ENCODE data around the gene ARMC6. TPM values are rescaled to one million over a fixed set of nuclear protein-coding genes. Genes with fewer than 3 reads are reported as not detected.

ARMC6 gene
- polyA plus RNA-seq, 2 donors, result 18.2 to 22.1 TPM

- Histone ChIP-seq H3K27ac (ENCODE audit: low read depth in 2 of 2, low read length in 1 of 2) (no peak overlapping the region), H3K4me3 (ENCODE audit: low read depth in 1 of 2, low read length in 2 of 2) (no peak overlapping the region), H3K27me3 (ENCODE audit: control insufficient read depth in 1 of 2, insufficient read depth in 2 of 2, low read length in 2 of 2) (no peaks in the 10 kb centered on the region), H3K36me3 (ENCODE audit: control insufficient read depth in 2 of 2, insufficient read depth in 2 of 2, low read length in 1 of 2) (peaks cover 9 to 35% of the 10 kb centered on the region in 2 donors), H3K9me3 (ENCODE audit: control insufficient read depth in 2 of 2, insufficient read depth in 1 of 2, low read depth in 1 of 2, low read length in 1 of 2) (no peaks in the 10 kb centered on the region), H3K4me1 (ENCODE audit: control insufficient read depth in 2 of 2, insufficient read depth in 2 of 2, low read length in 1 of 2) (no peaks in the 10 kb centered on the region)
- 54 to 72% methylated on average over 2 of the region's 2 CpGs for WGBS, 2 donors
These were observed 17.3 kb downstream of the ARMC6 start for GRCh38 chr19:19050731-19051130.

DNA sequence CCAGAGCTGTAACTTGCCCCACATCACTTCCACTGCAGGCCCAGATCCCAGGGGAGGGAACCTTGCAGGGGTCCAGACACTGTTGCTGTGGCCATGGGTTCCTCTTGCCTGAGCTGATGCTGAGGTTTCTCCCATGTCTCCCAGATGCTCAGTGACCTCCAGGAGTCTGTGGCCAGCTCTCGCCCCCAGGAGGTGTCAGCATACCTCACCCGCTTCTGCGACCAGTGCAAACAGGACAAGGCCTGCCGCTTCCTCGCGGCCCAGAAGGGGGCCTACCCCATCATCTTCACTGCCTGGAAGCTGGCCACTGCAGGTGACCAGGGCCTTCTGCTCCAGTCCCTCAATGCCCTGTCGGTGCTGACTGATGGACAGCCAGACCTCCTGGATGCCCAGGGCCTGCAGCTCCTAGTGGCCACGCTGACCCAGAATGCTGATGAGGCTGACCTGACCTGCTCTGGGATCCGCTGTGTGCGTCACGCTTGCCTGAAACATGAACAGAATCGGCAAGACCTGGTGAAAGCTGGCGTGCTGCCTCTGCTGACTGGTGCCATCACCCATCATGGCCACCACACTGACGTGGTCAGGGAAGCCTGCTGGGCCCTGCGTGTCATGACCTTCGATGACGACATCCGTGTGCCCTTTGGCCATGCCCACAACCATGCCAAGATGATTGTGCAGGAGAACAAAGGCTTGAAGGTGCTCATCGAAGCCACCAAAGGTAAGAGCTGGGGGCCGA, 18.2 kb downstream of the ARMC6 start:
- peaks cover 9 to 39% of the 10 kb centered on the region in 2 donors for H3K36me3 ChIP-seq (ENCODE audit: control insufficient read depth in 2 of 2, insufficient read depth in 2 of 2, low read length in 1 of 2)
- H3K4me1 ChIP-seq (ENCODE audit: control insufficient read depth in 2 of 2, insufficient read depth in 2 of 2, low read length in 1 of 2), result no peaks in the 10 kb centered on the region
- no peak overlapping the region for H3K4me3 ChIP-seq (ENCODE audit: low read depth in 1 of 2, low read length in 2 of 2)
- H3K27me3 ChIP-seq (ENCODE audit: control insufficient read depth in 1 of 2, insufficient read depth in 2 of 2, low read length in 2 of 2), result no peaks in the 10 kb centered on the region
- no peak overlapping the region for H3K27ac ChIP-seq (ENCODE audit: low read depth in 2 of 2, low read length in 1 of 2)
- no peaks in the 10 kb centered on the region for H3K9me3 ChIP-seq (ENCODE audit: control insufficient read depth in 2 of 2, insufficient read depth in 1 of 2, low read depth in 1 of 2, low read length in 1 of 2)
- WGBS, 2 donors, result 92 to 93% methylated on average over 20 of the region's 20 CpGs

DNA sequence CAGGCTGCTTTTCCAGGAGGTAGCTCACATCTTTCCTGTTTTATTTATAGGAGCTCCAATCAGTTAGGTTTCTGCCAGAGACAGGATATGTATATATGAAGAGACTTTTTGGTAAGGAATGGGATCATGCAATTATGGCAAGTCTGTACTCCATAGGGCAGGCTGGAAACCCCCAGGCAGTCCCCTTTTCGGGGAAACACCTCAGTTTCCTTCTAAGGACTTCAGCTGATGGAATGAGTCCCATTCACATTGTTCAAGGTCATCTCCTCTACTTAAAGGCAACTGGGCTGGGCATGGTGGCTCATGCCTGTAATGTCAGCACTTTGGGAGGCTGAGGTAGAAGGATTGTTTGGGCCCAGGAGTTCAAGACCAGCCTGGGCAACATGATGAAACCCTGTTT, 19.5 kb downstream of the ARMC6 start:
- no peaks in the 10 kb centered on the region for H3K9me3 ChIP-seq (ENCODE audit: control insufficient read depth in 2 of 2, insufficient read depth in 1 of 2, low read depth in 1 of 2, low read length in 1 of 2)
- H3K36me3 ChIP-seq (ENCODE audit: control insufficient read depth in 2 of 2, insufficient read depth in 2 of 2, low read length in 1 of 2), result peaks cover 15 to 52% of the 10 kb centered on the region in 2 donors
- H3K27me3 ChIP-seq (ENCODE audit: control insufficient read depth in 1 of 2, insufficient read depth in 2 of 2, low read length in 2 of 2), result no peaks in the 10 kb centered on the region
- H3K4me1 ChIP-seq (ENCODE audit: control insufficient read depth in 2 of 2, insufficient read depth in 2 of 2, low read length in 1 of 2), result no peaks in the 10 kb centered on the region
- H3K27ac ChIP-seq (ENCODE audit: low read depth in 2 of 2, low read length in 1 of 2), result no peak overlapping the region
- H3K4me3 ChIP-seq (ENCODE audit: low read depth in 1 of 2, low read length in 2 of 2), result no peak overlapping the region
- WGBS, 2 donors, result 64 to 81% methylated on average over 1 of the region's 1 CpG

- H3K36me3 ChIP-seq (ENCODE audit: control insufficient read depth in 2 of 2, insufficient read depth in 2 of 2, low read length in 1 of 2), result peaks cover 18 to 53% of the 10 kb centered on the region in 2 donors
These were observed 20.3 kb downstream of the ARMC6 start for GRCh38 chr19:19053508-19054314.

DNA sequence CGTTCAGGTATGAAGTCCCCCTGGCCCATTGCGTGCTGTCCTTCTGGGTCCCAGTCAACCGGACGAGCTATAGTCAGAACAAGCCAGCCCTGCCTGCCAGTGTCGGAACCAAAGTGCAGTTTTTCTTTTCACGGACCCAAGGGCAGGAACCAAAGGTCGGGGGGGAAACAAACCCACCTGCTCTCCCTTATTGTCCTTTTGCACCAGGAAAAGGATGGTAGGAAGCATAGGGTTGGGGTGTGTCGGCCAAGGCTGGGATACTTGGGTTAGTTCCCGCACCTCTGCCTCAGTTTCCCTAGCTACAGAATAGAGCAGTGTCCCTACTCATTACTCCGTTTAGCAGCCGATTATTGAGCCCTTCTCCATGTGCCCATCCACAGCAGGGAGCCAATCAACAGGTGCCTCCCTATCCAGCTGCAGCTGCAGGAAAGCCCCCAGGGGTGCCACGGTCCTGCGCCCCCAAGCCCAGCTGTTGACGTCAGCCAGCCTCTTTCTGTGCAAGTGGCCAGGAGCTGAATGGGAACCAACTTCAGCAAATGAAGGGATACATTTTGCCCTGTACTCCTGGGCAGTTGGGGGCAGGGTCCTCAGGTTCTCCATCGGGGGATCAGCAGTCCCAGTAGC, 21.0 kb downstream of the ARMC6 start:
- H3K27ac ChIP-seq (ENCODE audit: low read depth in 2 of 2, low read length in 1 of 2), result no peak overlapping the region
- no peak overlapping the region for H3K4me3 ChIP-seq (ENCODE audit: low read depth in 1 of 2, low read length in 2 of 2)
- no peaks in the 10 kb centered on the region for H3K9me3 ChIP-seq (ENCODE audit: control insufficient read depth in 2 of 2, insufficient read depth in 1 of 2, low read depth in 1 of 2, low read length in 1 of 2)
- H3K4me1 ChIP-seq (ENCODE audit: control insufficient read depth in 2 of 2, insufficient read depth in 2 of 2, low read length in 1 of 2), result no peaks in the 10 kb centered on the region
- WGBS, 2 donors, result 95 to 96% methylated on average over 15 of the region's 15 CpGs
- peaks cover 18 to 59% of the 10 kb centered on the region in 2 donors for H3K36me3 ChIP-seq (ENCODE audit: control insufficient read depth in 2 of 2, insufficient read depth in 2 of 2, low read length in 1 of 2)
- H3K27me3 ChIP-seq (ENCODE audit: control insufficient read depth in 1 of 2, insufficient read depth in 2 of 2, low read length in 2 of 2), result no peaks in the 10 kb centered on the region

More at GRCh38 chr19:19053508-19054314, 20.3 kb downstream of the ARMC6 start:
- Histone ChIP-seq H3K27ac (ENCODE audit: low read depth in 2 of 2, low read length in 1 of 2) (no peak overlapping the region), H3K4me1 (ENCODE audit: control insufficient read depth in 2 of 2, insufficient read depth in 2 of 2, low read length in 1 of 2) (no peaks in the 10 kb centered on the region), H3K9me3 (ENCODE audit: control insufficient read depth in 2 of 2, insufficient read depth in 1 of 2, low read depth in 1 of 2, low read length in 1 of 2) (no peaks in the 10 kb centered on the region), H3K27me3 (ENCODE audit: control insufficient read depth in 1 of 2, insufficient read depth in 2 of 2, low read length in 2 of 2) (no peaks in the 10 kb centered on the region), H3K4me3 (ENCODE audit: low read depth in 1 of 2, low read length in 2 of 2) (no peak overlapping the region)
- 88 to 90% methylated on average over 21 to 25 of the region's 25 CpGs for WGBS, 2 donors

GRCh38 chr19:19054939-19055440, 21.6 kb downstream of the ARMC6 start:
- no peak overlapping the region for H3K4me3 ChIP-seq (ENCODE audit: low read depth in 1 of 2, low read length in 2 of 2)
- H3K4me1 ChIP-seq (ENCODE audit: control insufficient read depth in 2 of 2, insufficient read depth in 2 of 2, low read length in 1 of 2), result no peaks in the 10 kb centered on the region
- no peak overlapping the region for H3K27ac ChIP-seq (ENCODE audit: low read depth in 2 of 2, low read length in 1 of 2)
- WGBS, 2 donors, result 95% methylated on average over 19 of the region's 19 CpGs
- H3K9me3 ChIP-seq (ENCODE audit: control insufficient read depth in 2 of 2, insufficient read depth in 1 of 2, low read depth in 1 of 2, low read length in 1 of 2), result no peaks in the 10 kb centered on the region
- no peaks in the 10 kb centered on the region for H3K27me3 ChIP-seq (ENCODE audit: control insufficient read depth in 1 of 2, insufficient read depth in 2 of 2, low read length in 2 of 2)
- peaks cover 18 to 60% of the 10 kb centered on the region in 2 donors for H3K36me3 ChIP-seq (ENCODE audit: control insufficient read depth in 2 of 2, insufficient read depth in 2 of 2, low read length in 1 of 2)

DNA sequence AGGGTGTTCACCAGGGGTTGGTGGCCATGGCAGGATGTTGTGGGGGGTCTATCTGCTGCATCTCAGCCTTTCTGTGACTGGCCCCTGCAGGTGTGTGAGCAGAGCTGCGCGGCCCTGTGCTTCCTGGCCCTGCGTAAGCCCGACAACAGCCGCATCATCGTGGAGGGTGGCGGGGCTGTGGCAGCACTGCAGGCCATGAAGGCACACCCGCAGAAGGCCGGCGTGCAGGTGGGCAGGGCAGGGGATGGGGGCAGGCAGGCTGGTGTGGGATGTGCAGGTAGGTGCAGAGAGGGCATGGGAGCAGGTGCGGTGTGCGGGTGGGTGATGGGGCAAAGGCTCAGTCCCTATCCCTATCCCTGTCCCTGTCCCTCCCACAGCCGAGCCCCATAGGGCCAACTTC, 22.3 kb downstream of the ARMC6 start:
- H3K4me3 ChIP-seq (ENCODE audit: low read depth in 1 of 2, low read length in 2 of 2), result no peak overlapping the region
- 94% methylated on average over 12 to 13 of the region's 13 CpGs for WGBS, 2 donors
- no peaks in the 10 kb centered on the region for H3K27me3 ChIP-seq (ENCODE audit: control insufficient read depth in 1 of 2, insufficient read depth in 2 of 2, low read length in 2 of 2)
- H3K9me3 ChIP-seq (ENCODE audit: control insufficient read depth in 2 of 2, insufficient read depth in 1 of 2, low read depth in 1 of 2, low read length in 1 of 2), result no peaks in the 10 kb centered on the region
- H3K4me1 ChIP-seq (ENCODE audit: control insufficient read depth in 2 of 2, insufficient read depth in 2 of 2, low read length in 1 of 2), result no peaks in the 10 kb centered on the region
- no peak overlapping the region for H3K27ac ChIP-seq (ENCODE audit: low read depth in 2 of 2, low read length in 1 of 2)
- peaks cover 18 to 60% of the 10 kb centered on the region in 2 donors for H3K36me3 ChIP-seq (ENCODE audit: control insufficient read depth in 2 of 2, insufficient read depth in 2 of 2, low read length in 1 of 2)

- Histone ChIP-seq H3K27ac (ENCODE audit: low read depth in 2 of 2, low read length in 1 of 2) (no peak overlapping the region), H3K27me3 (ENCODE audit: control insufficient read depth in 1 of 2, insufficient read depth in 2 of 2, low read length in 2 of 2) (no peaks in the 10 kb centered on the region), H3K4me3 (ENCODE audit: low read depth in 1 of 2, low read length in 2 of 2) (no peak overlapping the region), H3K4me1 (ENCODE audit: control insufficient read depth in 2 of 2, insufficient read depth in 2 of 2, low read length in 1 of 2) (no peaks in the 10 kb centered on the region), H3K36me3 (ENCODE audit: control insufficient read depth in 2 of 2, insufficient read depth in 2 of 2, low read length in 1 of 2) (peaks cover 18 to 56% of the 10 kb centered on the region in 2 donors), H3K9me3 (ENCODE audit: control insufficient read depth in 2 of 2, insufficient read depth in 1 of 2, low read depth in 1 of 2, low read length in 1 of 2) (no peaks in the 10 kb centered on the region)
- 80 to 81% methylated on average over 9 of the region's 9 CpGs for WGBS, 2 donors
These were observed 23.4 kb downstream of the ARMC6 start for GRCh38 chr19:19056636-19057275.

GRCh38 chr19:19057317-19057716, 23.9 kb downstream of the ARMC6 start:
- Histone ChIP-seq H3K27me3 (ENCODE audit: control insufficient read depth in 1 of 2, insufficient read depth in 2 of 2, low read length in 2 of 2) (no peaks in the 10 kb centered on the region), H3K36me3 (ENCODE audit: control insufficient read depth in 2 of 2, insufficient read depth in 2 of 2, low read length in 1 of 2) (peaks cover 18 to 50% of the 10 kb centered on the region in 2 donors), H3K27ac (ENCODE audit: low read depth in 2 of 2, low read length in 1 of 2) (no peak overlapping the region), H3K4me1 (ENCODE audit: control insufficient read depth in 2 of 2, insufficient read depth in 2 of 2, low read length in 1 of 2) (no peaks in the 10 kb centered on the region), H3K4me3 (ENCODE audit: low read depth in 1 of 2, low read length in 2 of 2) (no peak overlapping the region), H3K9me3 (ENCODE audit: control insufficient read depth in 2 of 2, insufficient read depth in 1 of 2, low read depth in 1 of 2, low read length in 1 of 2) (no peaks in the 10 kb centered on the region)
- 90 to 92% methylated on average over 13 of the region's 13 CpGs for WGBS, 2 donors

Data from esophagus (tissue), 2 donors.